H1 (cell line): ENCODE results near the gene MAN2A1. TPM values are rescaled to one million over a fixed set of nuclear protein-coding genes. Genes with fewer than 3 reads are reported as not detected.

Experiments
- CTCF ChIA-PET: fragments of 300-600 bp; sonication (Branson Sonifier 250); formaldehyde crosslinking; loops from one replicate; lab custom pipeline; 2021; ENCODE audit not compliant: partially characterized antibody; lab: Charles Lee
- POLR2A ChIA-PET: fragments of 300-600 bp; sonication (Branson Sonifier 250); formaldehyde crosslinking; loops from one replicate; lab custom pipeline; 2021; ENCODE audit warnings: inconsistent platforms; ENCODE audit not compliant: partially characterized antibody; lab: Charles Lee
- DNase-seq, 2 experiments: peaks; one replicate each; pipeline versions ENCODE4 v3.0.0 to v3.0.0-alpha.2; 2010 to 2022; ENCODE audit warnings: low spot score in 2 of 2, low read depth in 1 of 2, mixed read lengths in 1 of 2
- FAIRE-seq: peaks from 2 replicates; lab custom pipeline; 2011; peaks lifted over from hg19 to GRCh38; lab: Jason Lieb, UNC
- H2AFZ ChIP-seq: 2 replicates; pipeline ENCODE4 v1.8.1; 2012; ENCODE audit warnings: low read length, inconsistent platforms
- H2AK5ac ChIP-seq: 2 replicates; pipeline ENCODE4 v1.6.1; 2013; ENCODE audit warnings: low read depth, low read length
- H2BK120ac ChIP-seq: replicated peaks from 2 replicates; pipeline ENCODE3; 2013; ENCODE audit warnings: low read depth, low read length, inconsistent platforms
- H2BK12ac ChIP-seq: 2 replicates; pipeline ENCODE4 v1.6.1; 2013; ENCODE audit warnings: low read depth, low read length
- H2BK15ac ChIP-seq: 2 replicates; pipeline ENCODE4 v1.6.1; 2013; ENCODE audit warnings: low read length
- H2BK20ac ChIP-seq: 2 replicates; pipeline ENCODE4 v1.6.1; 2013; ENCODE audit warnings: low read length
- H2BK5ac ChIP-seq: 2 replicates; pipeline ENCODE4 v1.6.1; 2013; ENCODE audit warnings: low read depth, low read length
- H3K14ac ChIP-seq: 2 replicates; pipeline ENCODE4 v1.6.1; 2013; ENCODE audit warnings: inconsistent platforms; ENCODE audit not compliant: insufficient read length
- H3K18ac ChIP-seq: 2 replicates; pipeline ENCODE4 v1.6.1; 2013; ENCODE audit warnings: low read length; ENCODE audit errors: extremely low read depth
- H3K23ac ChIP-seq: 2 replicates; pipeline ENCODE4 v1.6.1; 2013; ENCODE audit warnings: inconsistent platforms; ENCODE audit not compliant: insufficient read length
- H3K23me2 ChIP-seq: 2 replicates; pipeline ENCODE4 v1.6.1; 2013; ENCODE audit warnings: low read depth, low read length
- H3K27ac ChIP-seq: 2 replicates; pipeline ENCODE4 v1.6.1; 2011; ENCODE audit warnings: low read depth, low read length, inconsistent platforms
- H3K27me3 ChIP-seq, 4 experiments: replicated peaks in 1 of 4; 1 replicate in 1 of 4; 2 replicates in 3 of 4; pipeline versions ENCODE4 v1.6.1 to v1.8.1; 2011 to 2013; ENCODE audit warnings: low read length in 3 of 4, mild to moderate bottlenecking in 3 of 4, inconsistent platforms in 2 of 4, mixed read lengths in 2 of 4, moderate library complexity in 1 of 4; ENCODE audit not compliant: control insufficient read depth in 3 of 4, insufficient read depth in 3 of 4; ENCODE audit errors: extremely low read depth in 1 of 4
- H3K36me3 ChIP-seq, 4 experiments: 2 replicates each; pipeline versions ENCODE4 v1.6.1 to v1.8.1; 2011 to 2013; ENCODE audit warnings: mild to moderate bottlenecking in 4 of 4, low read length in 3 of 4, moderate library complexity in 2 of 4, control low read depth in 1 of 4, inconsistent platforms in 1 of 4; ENCODE audit not compliant: insufficient read depth in 4 of 4, control insufficient read depth in 2 of 4
- H3K4ac ChIP-seq: replicated peaks from 2 replicates; pipeline ENCODE3; 2013; ENCODE audit warnings: low read length, low read depth, mixed read lengths, inconsistent platforms; ENCODE audit not compliant: insufficient read length
- H3K4me1 ChIP-seq, 4 experiments: replicated peaks in 1 of 4; 1 replicate in 1 of 4; 2 replicates in 3 of 4; pipeline versions ENCODE4 v1.6.1 to v1.8.1; 2011 to 2013; ENCODE audit warnings: low read length in 3 of 4, inconsistent platforms in 2 of 4, mixed read lengths in 1 of 4; ENCODE audit not compliant: insufficient read depth in 4 of 4, control insufficient read depth in 3 of 4
- H3K4me2 ChIP-seq, 2 experiments: 2 replicates each; pipeline versions ENCODE4 v1.6.1 to v1.8.1; 2011 to 2013; ENCODE audit warnings: low read depth in 2 of 2, low read length in 2 of 2, control low read depth in 1 of 2, inconsistent platforms in 1 of 2, mild to moderate bottlenecking in 1 of 2; ENCODE audit not compliant: insufficient read depth in 1 of 2
- H3K4me3 ChIP-seq, 4 experiments: fragments of 200-600, 300-600 bp in 1 of 4; sonication (generic), shearing (Covaris generic), sonication (Bioruptor Twin) in 1 of 4; 2 replicates each; pipeline versions ENCODE4 v1.5.1 to v1.8.1; 2011 to 2016; ENCODE audit warnings: low read length in 4 of 4, low read depth in 3 of 4, control low read depth in 2 of 4, inconsistent platforms in 2 of 4, mild to moderate bottlenecking in 2 of 4, mixed read lengths in 1 of 4, moderate library complexity in 1 of 4; ENCODE audit not compliant: insufficient read depth in 2 of 4; ENCODE audit errors: extremely low read depth in 1 of 4
- H3K56ac ChIP-seq: replicated peaks from 2 replicates; pipeline ENCODE3; 2013; ENCODE audit warnings: low read depth, mild to moderate bottlenecking, mixed read lengths, low read length, inconsistent platforms; ENCODE audit not compliant: insufficient read length
- H3K79me1 ChIP-seq: 2 replicates; pipeline ENCODE4 v1.6.1; 2013; ENCODE audit warnings: low read depth, low read length, control low read depth
- H3K79me2 ChIP-seq, 2 experiments: 2 replicates each; pipeline versions ENCODE4 v1.6.1 to v1.8.1; 2012 to 2013; ENCODE audit warnings: low read length in 2 of 2, mild to moderate bottlenecking in 2 of 2, inconsistent platforms in 1 of 2; ENCODE audit not compliant: insufficient read depth in 2 of 2, control insufficient read depth in 1 of 2
- H3K9ac ChIP-seq, 4 experiments: replicated peaks in 1 of 4; 1 replicate in 1 of 4; 2 replicates in 3 of 4; pipeline versions ENCODE4 v1.6.1 to v1.8.1; 2011 to 2013; ENCODE audit warnings: low read depth in 3 of 4, low read length in 3 of 4, control low read depth in 2 of 4, mild to moderate bottlenecking in 2 of 4, moderate library complexity in 2 of 4, inconsistent platforms in 1 of 4; ENCODE audit errors: extremely low read depth in 1 of 4
- H3K9me3 ChIP-seq, 2 experiments: 2 replicates each; pipeline versions ENCODE4 v1.6.1 to v1.8.1; 2012 to 2013; ENCODE audit warnings: mild to moderate bottlenecking in 2 of 2, moderate library complexity in 2 of 2, control low read depth in 1 of 2, inconsistent platforms in 1 of 2, low read depth in 1 of 2, low read length in 1 of 2, mixed read lengths in 1 of 2; ENCODE audit not compliant: insufficient read depth in 2 of 2
- H4K20me1 ChIP-seq, 2 experiments: replicated peaks in 1 of 2; 2 replicates each; pipeline versions ENCODE3 to v1.8.1; 2011 to 2013; ENCODE audit warnings: inconsistent platforms in 2 of 2, low read length in 2 of 2, mild to moderate bottlenecking in 1 of 2; ENCODE audit not compliant: insufficient read depth in 2 of 2, control insufficient read depth in 1 of 2
- H4K5ac ChIP-seq: 2 replicates; pipeline ENCODE4 v1.6.1; 2013; ENCODE audit warnings: low read length, low read depth, mixed read lengths, inconsistent platforms; ENCODE audit not compliant: insufficient read length
- H4K8ac ChIP-seq: 2 replicates; pipeline ENCODE4 v1.8.0; 2013; ENCODE audit warnings: mild to moderate bottlenecking, moderate library complexity, low read length, inconsistent platforms; ENCODE audit not compliant: insufficient read depth; ENCODE audit errors: extremely low read depth
- H4K91ac ChIP-seq: replicated peaks from 2 replicates; pipeline ENCODE3; 2013; ENCODE audit warnings: low read length, mixed read lengths, inconsistent platforms; ENCODE audit not compliant: insufficient read length
- ATF3 ChIP-seq: IDR thresholded peaks from 2 replicates; pipeline ENCODE4 v1.6.1; 2011; ENCODE audit warnings: low read depth, mild to moderate bottlenecking, low read length; ENCODE audit not compliant: insufficient read depth
- HDAC2 ChIP-seq, 2 experiments: fragments of 300-600 bp in 1 of 2; sonication (generic) in 1 of 2; IDR thresholded peaks; 2 replicates each; pipeline ENCODE4 v1.6.1; 2011 to 2012; ENCODE audit warnings: low read depth in 2 of 2, low read length in 2 of 2, mild to moderate bottlenecking in 2 of 2, moderate library complexity in 2 of 2, borderline replicate concordance in 1 of 2, inconsistent platforms in 1 of 2
- RBBP5 ChIP-seq: IDR thresholded peaks from 2 replicates; pipeline ENCODE4 v1.7.1; 2012; ENCODE audit warnings: low read depth, mild to moderate bottlenecking, inconsistent platforms, low read length, moderate library complexity, borderline replicate concordance
- RFX5 ChIP-seq: IDR thresholded peaks from 2 replicates; pipeline ENCODE4 v1.6.1; 2011; ENCODE audit warnings: low read depth, low read length, improper control_type of control experiment, borderline replicate concordance
- RXRA ChIP-seq: IDR thresholded peaks from 2 replicates; pipeline ENCODE4 v1.6.1; 2011; ENCODE audit warnings: low read depth, mild to moderate bottlenecking, low read length, moderate library complexity; ENCODE audit not compliant: insufficient read depth
- SIN3A ChIP-seq, 2 experiments: IDR thresholded peaks in 1 of 2; conservative IDR thresholded peaks in 1 of 2; 2 replicates each; pipeline ENCODE4 v1.6.1; 2011 to 2012; ENCODE audit warnings: low read length in 2 of 2, improper control_type of control experiment in 1 of 2, low read depth in 1 of 2, mild to moderate bottlenecking in 1 of 2
- SIX5 ChIP-seq: IDR thresholded peaks from 2 replicates; pipeline ENCODE4 v1.6.1; 2011; ENCODE audit warnings: mild to moderate bottlenecking, low read depth, low read length
- SRF ChIP-seq: IDR thresholded peaks from 2 replicates; pipeline ENCODE4 v1.6.1; 2011; ENCODE audit warnings: mild to moderate bottlenecking, low read depth, low read length, moderate library complexity
- WGBS, 2 experiments: shearing (Covaris generic) in 1 of 2; methylation state at CpG; one replicate each; pipeline versions ENCODE4 v1.1.6 to v1.1.7; 2013 to 2015; ENCODE audit warnings: low lambda C conversion rate in 2 of 2, mixed read lengths in 2 of 2, inconsistent platforms in 1 of 2, low coverage in 1 of 2, missing lambda C conversion rate in 1 of 2; ENCODE audit not compliant: insufficient replicate concordance in 2 of 2, insufficient coverage in 1 of 2, insufficient read length in 1 of 2; ENCODE audit errors: extremely low coverage in 1 of 2, missing lambda C conversion rate in 1 of 2; 5-methylcytosine and 5-hydroxymethylcytosine counted together
- polyA plus RNA-seq, 7 experiments: library from polyadenylated mRNA; depleted of rRNA in 3 of 7; stranded (reverse) in 5 of 7; unstranded in 2 of 7; fragments of >200 nt in 5 of 7; fragments of 200-250 nt in 2 of 7; gene quantifications; 1 replicate in 5 of 7; 2 replicates in 1 of 7; 4 replicates in 1 of 7; pipeline versions ENCODE4 v1.2.1 to v1.2.3, GENCODE V29; 2011 to 2013; ENCODE audit warnings: missing spikeins in 2 of 7, mixed read lengths in 2 of 7
- total RNA-seq: library from RNA; stranded (reverse); fragmentation: NEBNext Ultra II Directional; extraction: Animal tissue kit (Norgen Biotek cat#: 25700); gene quantifications from 2 replicates; pipeline ENCODE4 v1.2.1, GENCODE V29; 2021

The MAN2A1 gene
- total and polyA plus RNA-seq, 2 of the 8 experiments (the other 6 are each of a cell fraction or from before 2014, with no cell fraction given) = 29.1 to 102 TPM

GRCh38 chr5:109888989-109889388, 199.3 kb downstream of the MAN2A1 start:
- Histone ChIP-seq H3K27me3 (no peaks in the 10 kb centered on the region), H3K4me2 (no peak overlapping the region), H4K8ac (no peak overlapping the region), H3K79me1 (no peaks in the 10 kb centered on the region), H3K9ac (no peak overlapping the region), H3K4ac (no peak overlapping the region), H3K18ac (no peak overlapping the region), H2BK120ac (no peak overlapping the region), H3K4me1 (no peaks in the 10 kb centered on the region), H4K5ac (no peak overlapping the region), H3K36me3 (no peaks in the 10 kb centered on the region), H2BK15ac (no peak overlapping the region), H4K20me1 (no peaks in the 10 kb centered on the region), H4K91ac (no peak overlapping the region), H3K4me3 (no peak overlapping the region), H2BK5ac (no peak overlapping the region), H2AFZ (no peak overlapping the region), H3K23ac (no peak overlapping the region), H2BK12ac (no peak overlapping the region), H3K9me3 (no peaks in the 10 kb centered on the region), H3K79me2 (no peaks in the 10 kb centered on the region), H3K14ac (no peak overlapping the region), H3K23me2 (no peaks in the 10 kb centered on the region; the same call in 1 of the 2 replicates), H3K56ac (no peak overlapping the region), H3K27ac (no peak overlapping the region), H2BK20ac (no peak overlapping the region), H2AK5ac (no peak overlapping the region)
- no peak for FAIRE-seq
- CTCF ChIA-PET = interaction anchor here (1.1 to 1.4 kb wide), 2 partner anchors 9 to 11 kb away, joined by 3 read pairs; no protein-coding TSS in a partner anchor
- POLR2A ChIA-PET = no interaction called here
- WGBS, 2 experiments = 100% methylated on average over 1 of the region's 1 CpG; no CpG with 5 or more reads in 1 of the 2 experiments
- DNase-seq = no peak
- no peak for TF ChIP-seq RFX5
- no peak for TF ChIP-seq SIN3A (conservative IDR thresholded peaks at IDR 0.05 in 1 of 2, IDR thresholded peaks at IDR 0.05 in 1 of 2; ENCODE audit: low read depth in 1 of 2, low read length in 2 of 2)
- TF ChIP-seq SIX5 = no peak
- TF ChIP-seq HDAC2 (IDR thresholded peaks at IDR 0.05; ENCODE audit: borderline replicate concordance in 1 of 2, low read depth in 2 of 2, low read length in 2 of 2) = no peak
- TF ChIP-seq SRF = no peak
- no peak for TF ChIP-seq RBBP5
- no peak for TF ChIP-seq ATF3
- TF ChIP-seq RXRA = no peak
